Thyroid gland (tissue), 4 donors: ENCODE results near the gene SNX11.

Experiments used
- CTCF ChIP-seq, 6 experiments: fragments of 200-600 bp in 3 of 6; fragments of 450-650 bp in 3 of 6; sonication (generic) in 3 of 6; IDR thresholded peaks; one replicate each; pipeline ENCODE4 v1.5.1; 2016 to 2019; ENCODE audit warnings: antibody characterized with exemption in 6 of 6, mild to moderate bottlenecking in 2 of 6, inconsistent platforms in 1 of 6, moderate library complexity in 1 of 6
- POLR2A ChIP-seq, 2 donors: fragments of 450-650 bp; IDR thresholded peaks; one replicate each; pipeline ENCODE4 v1.6.1; 2017; ENCODE audit warnings: antibody characterized with exemption in 2 of 2, mild to moderate bottlenecking in 2 of 2, moderate library complexity in 1 of 2

- TF ChIP-seq CTCF (IDR thresholded peaks at IDR 0.05) = no peak
- no peak for TF ChIP-seq POLR2A (IDR thresholded peaks at IDR 0.05)
These were observed 40.3 kb upstream of the SNX11 start for GRCh38 chr17:48067245-48067644.
